ENCODE results near the gene SYK. TPM values are rescaled to one million over a fixed set of nuclear protein-coding genes. Genes with fewer than 3 reads are reported as not detected.

Gene SYK
- total and polyA plus RNA-seq, 2 of the 4 experiments (the other 2 are of a cell fraction) = not detected

DNA sequence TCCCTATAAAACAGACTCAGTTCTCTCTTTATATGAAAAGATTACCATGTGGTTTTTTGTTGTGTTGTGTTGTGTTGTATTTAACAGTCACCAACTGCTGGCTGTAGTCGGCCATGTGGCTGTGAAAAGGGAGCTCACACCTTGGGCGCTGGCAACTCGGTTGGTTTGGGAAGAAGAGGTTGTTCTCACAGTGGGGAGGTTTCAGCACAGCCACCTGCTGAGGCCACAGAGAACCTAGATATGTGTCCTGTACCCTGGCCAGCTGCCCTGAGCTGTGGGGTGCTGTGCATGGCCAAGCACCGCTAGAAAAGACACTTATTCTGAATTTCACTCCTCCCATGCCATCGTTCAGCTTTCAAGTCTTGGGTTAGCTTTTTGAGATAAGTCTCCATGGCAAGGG lies 58.8 kb downstream of the SYK start:
- Histone ChIP-seq H3K4me1 (ENCODE audit: control insufficient read depth, insufficient read depth, low read length) (no peaks in the 10 kb centered on the region), H3K18ac (ENCODE audit: low read depth, low read length) (no peak overlapping the region), H3K4me2 (ENCODE audit: low read depth, low read length) (no peak overlapping the region), H3K9me1 (ENCODE audit: insufficient read depth, low read length) (no peaks in the 10 kb centered on the region), H3K27ac (ENCODE audit: insufficient read depth, low read length) (no peak overlapping the region), H3K56ac (ENCODE audit: extremely low read depth, insufficient read depth, low read length) (no peak overlapping the region), H4K5ac (ENCODE audit: low read depth, low read length) (no peak overlapping the region), H2BK20ac (ENCODE audit: low read depth, low read length) (no peak overlapping the region), H3K9ac (ENCODE audit: low read depth, low read length) (no peak overlapping the region), H2BK120ac (ENCODE audit: low read depth, low read length) (no peak overlapping the region), H4K8ac (ENCODE audit: low read depth in 2 of 2, low read length in 2 of 2) (no peak overlapping the region), H3K27me3 (ENCODE audit: control insufficient read depth, insufficient read depth, low read length) (peaks cover 7% of the 10 kb centered on the region), H3K4me3 (ENCODE audit: insufficient read depth, low read depth, low read length) (no peak overlapping the region), H3K14ac (replicated peaks; ENCODE audit: low read depth, low read length) (no peak overlapping the region), H3K4ac (ENCODE audit: low read depth, low read length) (no peak overlapping the region), H2BK15ac (ENCODE audit: low read depth, low read length) (no peak overlapping the region), H2AK5ac (ENCODE audit: low read depth, low read length) (no peak overlapping the region), H3K36me3 (ENCODE audit: control insufficient read depth, insufficient read depth, low read length) (no peaks in the 10 kb centered on the region), H3K79me1 (ENCODE audit: low read depth in 1 of 2, low read length in 2 of 2) (no peaks in the 10 kb centered on the region), H3K23ac (ENCODE audit: low read depth, low read length) (no peak overlapping the region), H2BK5ac (ENCODE audit: low read depth, low read length, poor library complexity, severe bottlenecking) (no peak overlapping the region), H4K20me1 (ENCODE audit: insufficient read depth, low read length) (no peaks in the 10 kb centered on the region), H4K91ac (ENCODE audit: insufficient read depth, low read depth, low read length) (no peak overlapping the region), H2AK9ac (replicated peaks; ENCODE audit: low read depth, low read length, poor library complexity) (no peak overlapping the region), H3K9me3 (ENCODE audit: control insufficient read depth, insufficient read depth, low read length) (no peaks in the 10 kb centered on the region), H2AFZ (replicated peaks; ENCODE audit: low read length, poor library complexity) (no peak overlapping the region)
- POLR2A ChIA-PET (ENCODE audit: unreplicated experiment) = no interaction called here
- dilution Hi-C loops (cut with HindIII; ENCODE audit: low sequenced_read_pairs, unreplicated experiment) (no loop called here), intact Hi-C loops (cut with micrococcal nuclease) (no loop called here), in situ Hi-C loops (cut with MboI; ENCODE audit: low sequenced_read_pairs) (no loop called here)
- DNase-seq (no peak), ATAC-seq (ENCODE audit: low read depth) (no peak)
- no peak for TF ChIP-seq MAZ (IDR thresholded peaks at IDR 0.05; ENCODE audit: borderline replicate concordance, low read depth, low read length)
- TF ChIP-seq, protein P1, sequence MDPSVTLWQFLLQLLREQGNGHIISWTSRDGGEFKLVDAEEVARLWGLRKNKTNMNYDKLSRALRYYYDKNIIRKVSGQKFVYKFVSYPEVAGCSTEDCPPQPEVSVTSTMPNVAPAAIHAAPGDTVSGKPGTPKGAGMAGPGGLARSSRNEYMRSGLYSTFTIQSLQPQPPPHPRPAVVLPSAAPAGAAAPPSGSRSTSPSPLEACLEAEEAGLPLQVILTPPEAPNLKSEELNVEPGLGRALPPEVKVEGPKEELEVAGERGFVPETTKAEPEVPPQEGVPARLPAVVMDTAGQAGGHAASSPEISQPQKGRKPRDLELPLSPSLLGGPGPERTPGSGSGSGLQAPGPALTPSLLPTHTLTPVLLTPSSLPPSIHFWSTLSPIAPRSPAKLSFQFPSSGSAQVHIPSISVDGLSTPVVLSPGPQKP (IDR thresholded peaks at IDR 0.05; ENCODE audit: borderline replicate concordance, low read depth, low read length) = no peak
- 60% methylated on average over 1 of the region's 5 CpGs; no CpG with 5 or more reads in 1 of the 2 experiments for WGBS, 2 experiments (ENCODE audit: extremely low coverage in 2 of 2, insufficient read length in 1 of 2)
- no TSS peak for BruUV-seq (replicated peaks)
- CTCF ChIA-PET = interaction anchor here (0.6 kb wide), 1 partner anchor 1063 kb away, joined by 3 read pairs; no protein-coding TSS in a partner anchor
